Measurements from ENCODE around the gene ST6GALNAC1. TPM values are rescaled to one million over a fixed set of nuclear protein-coding genes. Genes with fewer than 3 reads are reported as not detected.

ST6GALNAC1 gene
- 1 to 10 TPM; 1.2 to 3.3 TPM for total RNA-seq
- 1 to 10 TPM; 4.6 TPM for polyA plus RNA-seq (ENCODE audit: insufficient read length in 2 of 2)
- long read RNA-seq, donor 1, partial matches to known transcripts = 0 of 1 reads
- long read RNA-seq, donor 1, other reads (novel, unspliced or antisense) = 0 of 1 reads
- long read RNA-seq, donor 2 = 0 reads
- long read RNA-seq, donor 3 = 0 reads
- long read RNA-seq, donor 4 = 0 reads

- H3K4me3 ChIP-seq (ENCODE audit: low read depth, low read length) = no peak within 1 kb of the TSS
- H3K36me3 ChIP-seq (ENCODE audit: control insufficient read depth, insufficient read depth, low read length) = no peaks in the 10 kb centered on the region
- DNase-seq (ENCODE audit: low read depth in 4 of 6, low spot score in 6 of 6) = no peak
- H3K27ac ChIP-seq (ENCODE audit: low read depth, low read length) = no peak within 1 kb of the TSS
- 72% methylated on average over 5 of the region's 7 CpGs for WGBS (ENCODE audit: insufficient coverage)
- no peaks in the 10 kb centered on the region for H3K27me3 ChIP-seq (ENCODE audit: control insufficient read depth, insufficient read depth, low read length)
- H3K4me1 ChIP-seq (ENCODE audit: control insufficient read depth, insufficient read depth, low read length) = no peaks in the 10 kb centered on the region
- no peaks in the 10 kb centered on the region for H3K9me3 ChIP-seq (ENCODE audit: control insufficient read depth, insufficient read depth, low read length)
These were observed at the start of gene ST6GALNAC1 for GRCh38 chr17:76643553-76644148. Gene ST6GALNAC1, minus strand, starts transcription at chr17:76643757. Its CDS starts 119 bp downstream, at chr17:76643638.

- Histone ChIP-seq H3K27me3 (ENCODE audit: control insufficient read depth, insufficient read depth, low read length) (no peaks in the 10 kb centered on the region), H3K4me1 (ENCODE audit: control insufficient read depth, insufficient read depth, low read length) (peaks cover 37% of the 10 kb centered on the region), H3K4me3 (ENCODE audit: low read depth, low read length) (no peak overlapping the region), H3K27ac (ENCODE audit: low read depth, low read length) (no peak overlapping the region), H3K9me3 (ENCODE audit: control insufficient read depth, insufficient read depth, low read length) (no peaks in the 10 kb centered on the region), H3K36me3 (ENCODE audit: control insufficient read depth, insufficient read depth, low read length) (peaks cover 21% of the 10 kb centered on the region)
- WGBS (ENCODE audit: insufficient coverage) = 83% methylated on average over 10 of the region's 14 CpGs
- DNase-seq (ENCODE audit: low read depth in 4 of 6, low spot score in 6 of 6) = no peak
These were observed 48.0 kb upstream of the ST6GALNAC1 start for GRCh38 chr17:76691379-76692191.

- Histone ChIP-seq H3K36me3 (ENCODE audit: control insufficient read depth, insufficient read depth, low read length) (peaks cover 25% of the 10 kb centered on the region), H3K9me3 (ENCODE audit: control insufficient read depth, insufficient read depth, low read length) (no peaks in the 10 kb centered on the region), H3K4me3 (ENCODE audit: low read depth, low read length) (no peak overlapping the region), H3K27me3 (ENCODE audit: control insufficient read depth, insufficient read depth, low read length) (no peaks in the 10 kb centered on the region), H3K27ac (ENCODE audit: low read depth, low read length) (no peak overlapping the region), H3K4me1 (ENCODE audit: control insufficient read depth, insufficient read depth, low read length) (peaks cover 36% of the 10 kb centered on the region)
- 74% methylated on average over 12 of the region's 13 CpGs for WGBS (ENCODE audit: insufficient coverage)
- no peak for DNase-seq (ENCODE audit: low read depth in 4 of 6, low spot score in 6 of 6)
These were observed 47.2 kb upstream of the ST6GALNAC1 start for GRCh38 chr17:76690596-76691280.

- Histone ChIP-seq H3K9me3 (ENCODE audit: control insufficient read depth, insufficient read depth, low read length) (no peaks in the 10 kb centered on the region), H3K27ac (ENCODE audit: low read depth, low read length) (no peak overlapping the region), H3K36me3 (ENCODE audit: control insufficient read depth, insufficient read depth, low read length) (peaks cover 33% of the 10 kb centered on the region), H3K4me1 (ENCODE audit: control insufficient read depth, insufficient read depth, low read length) (peaks cover 36% of the 10 kb centered on the region), H3K4me3 (ENCODE audit: low read depth, low read length) (no peak overlapping the region), H3K27me3 (ENCODE audit: control insufficient read depth, insufficient read depth, low read length) (no peaks in the 10 kb centered on the region)
- 94% methylated on average over 8 of the region's 11 CpGs for WGBS (ENCODE audit: insufficient coverage)
- no peak for DNase-seq (ENCODE audit: low read depth in 4 of 6, low spot score in 6 of 6)
These were observed 46.3 kb upstream of the ST6GALNAC1 start for GRCh38 chr17:76689859-76690258.

GRCh38 chr17:76688165-76688622 lies 44.6 kb upstream of the ST6GALNAC1 start:
- WGBS (ENCODE audit: insufficient coverage) = 76% methylated on average over 11 of the region's 11 CpGs
- Histone ChIP-seq H3K9me3 (ENCODE audit: control insufficient read depth, insufficient read depth, low read length) (no peaks in the 10 kb centered on the region), H3K4me3 (ENCODE audit: low read depth, low read length) (no peak overlapping the region), H3K4me1 (ENCODE audit: control insufficient read depth, insufficient read depth, low read length) (peaks cover 48% of the 10 kb centered on the region), H3K27ac (ENCODE audit: low read depth, low read length) (peak overlapping the region; percentile 54), H3K36me3 (ENCODE audit: control insufficient read depth, insufficient read depth, low read length) (peaks cover 50% of the 10 kb centered on the region), H3K27me3 (ENCODE audit: control insufficient read depth, insufficient read depth, low read length) (no peaks in the 10 kb centered on the region)
- no peak for DNase-seq (ENCODE audit: low read depth in 4 of 6, low spot score in 6 of 6)

GRCh38 chr17:76687298-76688164 lies 44.0 kb upstream of the ST6GALNAC1 start:
- 61% methylated on average over 18 of the region's 26 CpGs for WGBS (ENCODE audit: insufficient coverage)
- no peaks in the 10 kb centered on the region for H3K9me3 ChIP-seq (ENCODE audit: control insufficient read depth, insufficient read depth, low read length)
- no peaks in the 10 kb centered on the region for H3K27me3 ChIP-seq (ENCODE audit: control insufficient read depth, insufficient read depth, low read length)
- peak in 1 of 6 donors; percentile 33 for DNase-seq (ENCODE audit: low read depth in 4 of 6, low spot score in 6 of 6)
- peaks cover 57% of the 10 kb centered on the region for H3K36me3 ChIP-seq (ENCODE audit: control insufficient read depth, insufficient read depth, low read length)
- H3K27ac ChIP-seq (ENCODE audit: low read depth, low read length) = peak overlapping the region; percentile 54
- H3K4me3 ChIP-seq (ENCODE audit: low read depth, low read length) = no peak overlapping the region
- H3K4me1 ChIP-seq (ENCODE audit: control insufficient read depth, insufficient read depth, low read length) = peaks cover 55% of the 10 kb centered on the region

- H3K4me1 ChIP-seq (ENCODE audit: control insufficient read depth, insufficient read depth, low read length) = peaks cover 62% of the 10 kb centered on the region
- H3K9me3 ChIP-seq (ENCODE audit: control insufficient read depth, insufficient read depth, low read length) = no peaks in the 10 kb centered on the region
- H3K36me3 ChIP-seq (ENCODE audit: control insufficient read depth, insufficient read depth, low read length) = peaks cover 63% of the 10 kb centered on the region
- H3K27me3 ChIP-seq (ENCODE audit: control insufficient read depth, insufficient read depth, low read length) = no peaks in the 10 kb centered on the region
- peak in 1 of 6 donors; percentile 54 for DNase-seq (ENCODE audit: low read depth in 4 of 6, low spot score in 6 of 6)
- H3K27ac ChIP-seq (ENCODE audit: low read depth, low read length) = peak overlapping the region; percentile 54
- WGBS (ENCODE audit: insufficient coverage) = 48% methylated on average over 11 of the region's 15 CpGs
- H3K4me3 ChIP-seq (ENCODE audit: low read depth, low read length) = no peak overlapping the region
These were observed 43.2 kb upstream of the ST6GALNAC1 start for GRCh38 chr17:76686538-76687297.

- 86% methylated on average over 6 of the region's 8 CpGs for WGBS (ENCODE audit: insufficient coverage)
- no peak overlapping the region for H3K4me3 ChIP-seq (ENCODE audit: low read depth, low read length)
- peaks cover 66% of the 10 kb centered on the region for H3K36me3 ChIP-seq (ENCODE audit: control insufficient read depth, insufficient read depth, low read length)
- no peak overlapping the region for H3K27ac ChIP-seq (ENCODE audit: low read depth, low read length)
- H3K4me1 ChIP-seq (ENCODE audit: control insufficient read depth, insufficient read depth, low read length) = peaks cover 67% of the 10 kb centered on the region
- no peaks in the 10 kb centered on the region for H3K27me3 ChIP-seq (ENCODE audit: control insufficient read depth, insufficient read depth, low read length)
- no peak for DNase-seq (ENCODE audit: low read depth in 4 of 6, low spot score in 6 of 6)
- no peaks in the 10 kb centered on the region for H3K9me3 ChIP-seq (ENCODE audit: control insufficient read depth, insufficient read depth, low read length)
These were observed 42.3 kb upstream of the ST6GALNAC1 start for GRCh38 chr17:76685846-76686245.
